Uterus (tissue), 4 donors: ENCODE results near the gene CHAF1A. TPM values are rescaled to one million over a fixed set of nuclear protein-coding genes. Genes with fewer than 3 reads are reported as not detected.

ENCODE experiments used
- DNase-seq, 2 donors: peaks; one replicate each; pipeline ENCODE4 v3.0.0-alpha.2; 2019 to 2020
- H3K27ac ChIP-seq, 2 donors: fragments of 200-600 bp; sonication (generic); 1 replicate in 1 of 2; 2 replicates in 1 of 2; pipeline ENCODE4 v1.5.1; 2016 to 2018
- H3K27me3 ChIP-seq, 2 donors: fragments of 200-600 bp; sonication (generic); one replicate each; pipeline ENCODE4 v1.5.1; 2018 to 2019; ENCODE audit warnings: control low read depth in 1 of 2
- H3K36me3 ChIP-seq, 2 donors: fragments of 200-600 bp; sonication (generic); one replicate each; pipeline ENCODE4 v1.5.1; 2019; ENCODE audit warnings: control low read depth in 1 of 2
- H3K4me1 ChIP-seq, 2 donors: fragments of 200-600 bp; sonication (generic); one replicate each; pipeline ENCODE4 v1.5.1; 2018 to 2019; ENCODE audit warnings: control low read depth in 1 of 2
- H3K4me3 ChIP-seq, 2 donors: fragments of 200-600 bp; sonication (generic); 1 replicate in 1 of 2; 2 replicates in 1 of 2; pipeline ENCODE4 v1.5.1; 2018 to 2019; ENCODE audit warnings: mild to moderate bottlenecking in 1 of 2
- H3K9me3 ChIP-seq, 2 donors: fragments of 200-600 bp; sonication (generic); one replicate each; pipeline ENCODE4 v1.5.1; 2019; ENCODE audit warnings: control low read depth in 1 of 2
- CTCF ChIP-seq, 4 experiments: fragments of 200-600 bp in 2 of 4; fragments of 450-650 bp in 2 of 4; sonication (generic) in 2 of 4; IDR thresholded peaks; one replicate each; pipeline ENCODE4 v1.5.1; 2016 to 2019; ENCODE audit warnings: antibody characterized with exemption in 4 of 4, mild to moderate bottlenecking in 2 of 4, moderate library complexity in 1 of 4
- POLR2A ChIP-seq, 2 donors: fragments of 450-650 bp; IDR thresholded peaks; one replicate each; pipeline ENCODE4 v1.6.1; 2016; ENCODE audit warnings: antibody characterized with exemption in 2 of 2, mild to moderate bottlenecking in 1 of 2, moderate library complexity in 1 of 2
- intact Hi-C: fragments of 100-400 bp; cut with DNase I; formaldehyde crosslinking; loops from one replicate; pipeline ENCODE4 v1.15.1; 2023; ENCODE audit warnings: low total_unique reads
- total RNA-seq, 4 donors: library from RNA; depleted of rRNA in 3 of 4; stranded (reverse); fragments of >200 nt in 3 of 4; gene quantifications; one replicate each; pipeline versions ENCODE4 v1.1.0 to v1.2.4, GENCODE V29; 2014 to 2023
- donor health status: DM: yes; HTN: yes; CAD: no.

The CHAF1A gene
- total RNA-seq, 4 donors from 2014 or later = 0.59 to 12.9 (median 8.0) TPM

- TF ChIP-seq POLR2A (IDR thresholded peaks at IDR 0.05) (no peak), CTCF (IDR thresholded peaks at IDR 0.05) (no peak)
- no peak overlapping the region for H3K27ac ChIP-seq
- H3K9me3 ChIP-seq = no peaks in the 10 kb centered on the region
- DNase-seq = no peak
- H3K4me3 ChIP-seq = no peak overlapping the region
- no peaks in the 10 kb centered on the region for H3K36me3 ChIP-seq
- no peaks in the 10 kb centered on the region for H3K4me1 ChIP-seq
- no peaks in the 10 kb centered on the region for H3K27me3 ChIP-seq
- intact Hi-C loops = no loop called here
Measured at GRCh38 chr19:4441994-4442818, 39.8 kb downstream of the CHAF1A start.

GRCh38 chr19:4442819-4443146, 40.3 kb downstream of the CHAF1A start:
- no peak overlapping the region for H3K27ac ChIP-seq
- TF ChIP-seq POLR2A (IDR thresholded peaks at IDR 0.05) (no peak), CTCF (IDR thresholded peaks at IDR 0.05) (no peak)
- no peaks in the 10 kb centered on the region for H3K9me3 ChIP-seq
- no peak overlapping the region for H3K4me3 ChIP-seq
- intact Hi-C loops = no loop called here
- H3K27me3 ChIP-seq = no peaks in the 10 kb centered on the region
- no peaks in the 10 kb centered on the region for H3K4me1 ChIP-seq
- no peaks in the 10 kb centered on the region for H3K36me3 ChIP-seq
- no peak for DNase-seq

GRCh38 chr19:4443188-4443587, 40.7 kb downstream of the CHAF1A start:
- TF ChIP-seq POLR2A (IDR thresholded peaks at IDR 0.05) (no peak), CTCF (IDR thresholded peaks at IDR 0.05) (no peak)
- Histone ChIP-seq H3K27me3 (no peaks in the 10 kb centered on the region), H3K4me3 (no peak overlapping the region), H3K4me1 (no peaks in the 10 kb centered on the region), H3K27ac (no peak overlapping the region), H3K9me3 (no peaks in the 10 kb centered on the region), H3K36me3 (no peaks in the 10 kb centered on the region)
- intact Hi-C loops = no loop called here
- DNase-seq = no peak

GRCh38 chr19:4443966-4444764, 41.7 kb downstream of the CHAF1A start:
- intact Hi-C loops = no loop called here
- DNase-seq = no peak
- TF ChIP-seq POLR2A (IDR thresholded peaks at IDR 0.05) (no peak), CTCF (IDR thresholded peaks at IDR 0.05) (no peak)
- H3K9me3 ChIP-seq = no peaks in the 10 kb centered on the region
- no peak overlapping the region for H3K4me3 ChIP-seq
- H3K27ac ChIP-seq = no peak overlapping the region
- H3K27me3 ChIP-seq = no peaks in the 10 kb centered on the region
- no peaks in the 10 kb centered on the region for H3K36me3 ChIP-seq
- no peaks in the 10 kb centered on the region for H3K4me1 ChIP-seq
